ENCODE results near the gene APBA2.

- TF ChIP-seq CTCF (IDR thresholded peaks at IDR 0.05) (no peak), POLR2A (IDR thresholded peaks at IDR 0.05) (no peak)
These were observed 226.0 kb downstream of the APBA2 start for GRCh38 chr15:29111705-29112281.

Data from heart left ventricle (tissue), 13 donors.